ENCODE measurements around the gene NOS3. TPM values are rescaled to one million over a fixed set of nuclear protein-coding genes. Genes with fewer than 3 reads are reported as not detected.
"Not testable (repeated sequence)": the region's sequence is repeated elsewhere in the genome, so short reads cannot be mapped to it uniquely, and the experiment has no call there.

The NOS3 gene
- total RNA-seq, 2 donors from 2014 or later = 8.0 to 12.1 TPM

GRCh38 chr7:151014950-151015349 lies 24.1 kb downstream of the NOS3 start:
- peak; percentile 30 for ATAC-seq (replicated peaks)

GRCh38 chr7:151015967-151016366 lies 25.1 kb downstream of the NOS3 start:
- Mint-ChIP-seq H3K36me3 (ENCODE audit: low read depth) (peaks cover 33% of the 10 kb centered on the region), H3K4me1 (peaks cover 53% of the 10 kb centered on the region), H3K4me3 (peak overlapping the region; percentile 89), H3K27me3 (peaks cover 4% of the 10 kb centered on the region), H3K9me3 (peaks cover 3% of the 10 kb centered on the region), H3K27ac (peak overlapping the region; percentile 96)
- no peak for ATAC-seq (replicated peaks)

More at GRCh38 chr7:151014950-151015349, 24.1 kb downstream of the NOS3 start:
- Mint-ChIP-seq H3K4me1 (peaks cover 60% of the 10 kb centered on the region), H3K36me3 (ENCODE audit: low read depth) (peaks cover 33% of the 10 kb centered on the region), H3K27ac (peak overlapping the region; percentile 96), H3K4me3 (peak overlapping the region; percentile 89), H3K27me3 (peaks cover 4% of the 10 kb centered on the region), H3K9me3 (peaks cover 3% of the 10 kb centered on the region)

GRCh38 chr7:151016505-151016904 lies 25.7 kb downstream of the NOS3 start:
- H3K4me1 Mint-ChIP-seq = peaks cover 50% of the 10 kb centered on the region
- ATAC-seq (replicated peaks) = no peak
- H3K9me3 Mint-ChIP-seq = peaks cover 3% of the 10 kb centered on the region
- H3K27ac Mint-ChIP-seq = peak overlapping the region; percentile 28
- H3K4me3 Mint-ChIP-seq = peak overlapping the region; percentile 86
- H3K36me3 Mint-ChIP-seq (ENCODE audit: low read depth) = peaks cover 33% of the 10 kb centered on the region
- peaks cover 4% of the 10 kb centered on the region for H3K27me3 Mint-ChIP-seq

GRCh38 chr7:151016942-151017341 lies 26.1 kb downstream of the NOS3 start:
- Mint-ChIP-seq H3K4me3 (peak overlapping the region; percentile 86), H3K27me3 (peaks cover 4% of the 10 kb centered on the region)

GRCh38 chr7:151017370-151017952 lies 26.6 kb downstream of the NOS3 start:
- H3K9me3 Mint-ChIP-seq = peaks cover 2% of the 10 kb centered on the region
- peak overlapping the region; percentile 86 for H3K4me3 Mint-ChIP-seq
- H3K36me3 Mint-ChIP-seq (ENCODE audit: low read depth) = peaks cover 31% of the 10 kb centered on the region
- peak overlapping the region; percentile 85 for H3K27ac Mint-ChIP-seq
- H3K27me3 Mint-ChIP-seq = peaks cover 4% of the 10 kb centered on the region
- peaks cover 42% of the 10 kb centered on the region for H3K4me1 Mint-ChIP-seq
- no peak for ATAC-seq (replicated peaks)

More at GRCh38 chr7:151016942-151017341, 26.1 kb downstream of the NOS3 start:
- ATAC-seq (replicated peaks) = no peak
- H3K9me3 Mint-ChIP-seq = peaks cover 3% of the 10 kb centered on the region
- H3K4me1 Mint-ChIP-seq = peaks cover 47% of the 10 kb centered on the region
- H3K27ac Mint-ChIP-seq = peak overlapping the region; percentile 85
- H3K36me3 Mint-ChIP-seq (ENCODE audit: low read depth) = peaks cover 33% of the 10 kb centered on the region

GRCh38 chr7:151017953-151018420 lies 27.2 kb downstream of the NOS3 start:
- Mint-ChIP-seq H3K27me3 (peaks cover 4% of the 10 kb centered on the region), H3K36me3 (ENCODE audit: low read depth) (peaks cover 28% of the 10 kb centered on the region), H3K9me3 (no peaks in the 10 kb centered on the region), H3K4me1 (peaks cover 37% of the 10 kb centered on the region), H3K4me3 (peak overlapping the region; percentile 86), H3K27ac (peak overlapping the region; percentile 85)
- ATAC-seq (replicated peaks) = peak; percentile 72

- Mint-ChIP-seq H3K9me3 (no peaks in the 10 kb centered on the region), H3K36me3 (ENCODE audit: low read depth) (peaks cover 28% of the 10 kb centered on the region), H3K4me3 (peak overlapping the region; percentile 86), H3K27ac (peak overlapping the region; percentile 85), H3K4me1 (peaks cover 37% of the 10 kb centered on the region), H3K27me3 (peaks cover 4% of the 10 kb centered on the region)
- ATAC-seq (replicated peaks) = peak; percentile 34
Measured at GRCh38 chr7:151018421-151019129, 27.8 kb downstream of the NOS3 start.

GRCh38 chr7:151019130-151019447 lies 28.3 kb downstream of the NOS3 start:
- H3K4me1 Mint-ChIP-seq = peaks cover 36% of the 10 kb centered on the region
- no peaks in the 10 kb centered on the region for H3K9me3 Mint-ChIP-seq
- H3K27ac Mint-ChIP-seq = peak overlapping the region; percentile 84
- H3K27me3 Mint-ChIP-seq = peaks cover 4% of the 10 kb centered on the region
- peaks cover 26% of the 10 kb centered on the region for H3K36me3 Mint-ChIP-seq (ENCODE audit: low read depth)
- H3K4me3 Mint-ChIP-seq = peak overlapping the region; percentile 86
- no peak for ATAC-seq (replicated peaks)

GRCh38 chr7:151020231-151020630 lies 29.4 kb downstream of the NOS3 start:
- no peak for ATAC-seq (replicated peaks)

GRCh38 chr7:151023232-151023631 lies 32.4 kb downstream of the NOS3 start:
- Mint-ChIP-seq H3K4me3 (no peak overlapping the region), H3K4me1 (peaks cover 11% of the 10 kb centered on the region), H3K36me3 (ENCODE audit: low read depth) (peaks cover 8% of the 10 kb centered on the region), H3K27me3 (peaks cover 4% of the 10 kb centered on the region), H3K9me3 (no peaks in the 10 kb centered on the region), H3K27ac (peak overlapping the region; percentile 77)
- ATAC-seq (replicated peaks) = no peak

More at GRCh38 chr7:151020231-151020630, 29.4 kb downstream of the NOS3 start:
- Mint-ChIP-seq H3K9me3 (no peaks in the 10 kb centered on the region), H3K4me1 (peaks cover 27% of the 10 kb centered on the region), H3K27ac (no peak overlapping the region), H3K36me3 (ENCODE audit: low read depth) (peaks cover 17% of the 10 kb centered on the region), H3K27me3 (peaks cover 4% of the 10 kb centered on the region), H3K4me3 (peak overlapping the region; percentile 28)

- no peak for ATAC-seq (replicated peaks)
- peak within 1 kb of the TSS; percentile 21 for H3K27ac Mint-ChIP-seq
- H3K4me3 Mint-ChIP-seq = no peak within 1 kb of the TSS
- peaks cover 7% of the 10 kb centered on the region for H3K36me3 Mint-ChIP-seq (ENCODE audit: low read depth)
- no peaks in the 10 kb centered on the region for H3K9me3 Mint-ChIP-seq
- peaks cover under 1% of the 10 kb centered on the region for H3K27me3 Mint-ChIP-seq
- peaks cover 4% of the 10 kb centered on the region for H3K4me1 Mint-ChIP-seq
Measured at GRCh38 chr7:151024435-151025056, 33.7 kb downstream of the NOS3 start, which contains the start of gene ATG9B. Gene ATG9B, minus strand, starts transcription at chr7:151024494. Its CDS starts 71 bp downstream, at chr7:151024423.

- no peak overlapping the region for H3K27ac Mint-ChIP-seq
- H3K27me3 Mint-ChIP-seq = no peaks in the 10 kb centered on the region
- H3K36me3 Mint-ChIP-seq (ENCODE audit: low read depth) = peaks cover 6% of the 10 kb centered on the region
- peak overlapping the region; percentile 18 for H3K4me3 Mint-ChIP-seq
- no peaks in the 10 kb centered on the region for H3K9me3 Mint-ChIP-seq
- no peak for ATAC-seq (replicated peaks)
- H3K4me1 Mint-ChIP-seq = peaks cover 7% of the 10 kb centered on the region
Measured at GRCh38 chr7:151025924-151026671, 35.3 kb downstream of the NOS3 start.

- peaks cover 11% of the 10 kb centered on the region for H3K4me1 Mint-ChIP-seq
- not testable (repeated sequence) for ATAC-seq (replicated peaks); H3K27me3 Mint-ChIP-seq; H3K36me3 Mint-ChIP-seq (ENCODE audit: low read depth); H3K9me3 Mint-ChIP-seq
- H3K27ac Mint-ChIP-seq = peak overlapping the region; percentile 97
- peak overlapping the region; percentile 94 for H3K4me3 Mint-ChIP-seq
Measured at GRCh38 chr7:151026771-151027727, 36.2 kb downstream of the NOS3 start.

Data from activated T-helper 17 cell treated with anti-CD3 and anti-CD28 coated beads, Interleukin-2, amount 50 U/mL, for 72 hours (primary cell).